GM18526 (cell line): ENCODE measurements around the gene CCNG2.

Experiments used
- POLR2A ChIP-seq: IDR thresholded peaks from 3 replicates; pipeline ENCODE4 v1.6.1; 2011; ENCODE audit not compliant: insufficient read length; ENCODE audit errors: extremely low read depth

Gene CCNG2

GRCh38 chr4:77187322-77187721, 30.3 kb downstream of the CCNG2 start:
- TF ChIP-seq POLR2A = no peak

DNA sequence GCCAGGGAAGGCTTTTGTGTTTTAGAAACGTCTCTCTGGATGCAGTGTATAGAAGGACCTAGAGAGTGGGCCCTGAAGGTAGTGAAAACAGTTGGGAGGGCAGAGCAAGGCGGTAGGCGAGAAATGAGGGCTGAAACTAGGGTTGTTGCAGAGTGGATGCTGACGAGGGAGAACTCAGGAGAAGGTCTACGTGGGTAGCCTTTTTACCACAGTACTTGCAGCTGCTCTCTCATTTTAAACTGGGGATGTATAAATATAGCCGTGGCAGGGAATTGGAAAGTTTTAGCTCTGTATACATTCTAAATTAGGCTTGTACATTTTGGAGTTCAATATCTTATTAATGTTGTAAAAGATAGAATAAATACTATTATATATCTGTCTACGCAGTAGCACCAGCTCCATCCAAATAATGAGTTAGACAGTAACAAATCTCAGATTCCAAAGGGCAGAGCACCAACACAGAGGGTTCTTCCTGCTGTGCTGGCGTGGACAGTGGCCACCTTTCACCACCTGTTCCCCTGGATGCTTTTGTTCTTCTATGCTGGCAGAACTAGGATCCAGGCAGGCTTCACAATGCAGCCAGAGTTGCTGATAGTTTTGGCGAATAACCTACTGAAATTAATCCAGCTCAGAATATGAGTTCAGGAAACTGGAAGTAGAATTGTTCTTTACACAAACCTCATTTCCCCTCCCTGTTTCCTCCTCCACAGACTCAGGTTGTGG, 31.7 kb downstream of the CCNG2 start:
- no peak for TF ChIP-seq POLR2A

DNA sequence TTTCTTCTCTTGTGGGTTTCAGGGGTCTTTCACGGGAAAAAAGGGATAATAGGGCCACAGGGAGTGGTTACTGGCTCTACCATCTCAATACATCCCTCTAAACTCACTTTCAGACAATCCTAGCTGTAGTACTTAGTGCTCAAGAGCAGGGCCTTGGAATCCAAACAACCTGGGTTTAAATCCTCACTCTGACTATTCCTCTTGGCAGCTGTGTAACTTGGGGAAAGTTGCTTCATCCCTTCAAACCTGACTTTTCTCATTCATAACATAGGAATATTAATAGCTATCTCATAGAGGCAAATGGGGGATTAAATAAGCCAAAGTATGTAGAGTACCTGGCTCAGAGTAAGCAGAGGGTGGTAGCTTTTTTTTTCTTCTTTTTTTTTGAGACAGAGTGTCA, 32.4 kb downstream of the CCNG2 start:
- TF ChIP-seq POLR2A = no peak

DNA sequence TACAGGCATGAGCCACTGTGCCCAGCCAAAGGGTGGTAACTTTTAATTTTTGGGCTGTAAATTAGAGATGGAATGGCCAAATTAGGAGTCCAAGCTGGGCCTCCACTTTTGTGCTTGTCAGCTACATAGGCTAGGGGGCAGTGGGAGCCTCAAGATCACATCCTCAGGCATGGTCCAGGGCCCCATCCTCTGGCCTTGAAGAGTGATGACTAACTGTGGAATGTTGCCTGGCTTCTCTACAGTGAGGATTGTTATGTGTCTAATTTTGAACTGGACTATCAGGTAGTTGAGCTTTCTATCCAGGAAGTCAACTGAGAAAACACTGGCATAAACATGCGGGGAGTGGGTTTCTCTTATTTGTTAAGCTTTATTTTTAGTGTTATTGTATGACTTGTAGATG, 33.0 kb downstream of the CCNG2 start:
- no peak for TF ChIP-seq POLR2A

- no peak for TF ChIP-seq POLR2A
Observed at GRCh38 chr4:77193046-77193445, 36.0 kb downstream of the CCNG2 start.

DNA sequence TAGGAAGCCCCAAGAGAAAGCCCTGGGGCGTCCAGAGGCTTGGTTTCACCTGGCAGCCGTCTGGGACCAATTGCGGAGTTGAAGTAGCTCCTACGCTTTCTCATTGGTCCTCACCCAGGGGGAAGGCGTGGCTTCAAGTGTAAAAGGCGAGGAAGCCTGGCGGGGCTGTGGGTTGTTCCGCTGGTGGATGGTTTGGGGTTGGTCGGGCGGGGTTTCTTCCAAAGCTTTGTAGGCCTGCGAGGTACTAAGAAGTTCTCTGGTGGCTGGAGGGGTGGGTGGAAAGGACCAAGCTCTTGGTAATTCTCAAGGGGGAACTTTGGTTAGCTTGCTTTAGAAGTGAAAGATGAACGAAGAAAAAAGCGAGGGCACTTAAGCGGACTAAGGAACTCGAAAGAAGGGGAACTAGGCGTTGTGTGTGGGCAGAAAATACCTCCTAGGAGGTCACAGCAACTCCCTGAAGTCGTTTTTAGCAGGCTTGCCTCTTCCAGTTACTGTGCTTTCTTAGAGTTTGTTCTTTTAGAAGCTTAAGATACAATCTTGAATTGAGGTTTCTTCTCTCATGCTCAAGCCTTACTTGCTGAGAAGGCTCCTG, 36.6 kb downstream of the CCNG2 start:
- TF ChIP-seq POLR2A = peak; percentile 51

DNA sequence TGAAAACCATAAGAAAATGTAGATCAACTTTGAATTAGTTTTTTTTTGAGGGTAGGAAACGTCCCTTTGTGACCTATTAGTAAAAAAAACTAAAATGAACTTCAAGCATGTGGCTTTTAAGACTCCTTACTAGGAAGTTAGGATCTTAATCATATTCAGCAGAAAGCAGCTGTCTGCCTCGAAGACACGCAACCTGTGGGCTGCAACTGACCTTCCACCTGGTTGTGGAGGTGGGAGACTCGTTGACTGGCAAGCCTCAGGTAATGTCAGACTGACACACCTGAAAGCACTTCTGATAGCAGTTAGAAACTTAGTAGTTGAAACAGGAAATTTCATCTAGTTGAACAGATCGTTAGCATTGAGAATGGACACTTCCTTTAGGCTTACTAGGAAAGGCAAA, 37.4 kb downstream of the CCNG2 start:
- no peak for TF ChIP-seq POLR2A

- no peak for TF ChIP-seq POLR2A
Observed at GRCh38 chr4:77194989-77195388, 38.0 kb downstream of the CCNG2 start.

- no peak for TF ChIP-seq POLR2A
Observed at GRCh38 chr4:77196866-77197265, 39.9 kb downstream of the CCNG2 start.

GRCh38 chr4:77197361-77197760, 40.4 kb downstream of the CCNG2 start:
- TF ChIP-seq POLR2A = no peak

DNA sequence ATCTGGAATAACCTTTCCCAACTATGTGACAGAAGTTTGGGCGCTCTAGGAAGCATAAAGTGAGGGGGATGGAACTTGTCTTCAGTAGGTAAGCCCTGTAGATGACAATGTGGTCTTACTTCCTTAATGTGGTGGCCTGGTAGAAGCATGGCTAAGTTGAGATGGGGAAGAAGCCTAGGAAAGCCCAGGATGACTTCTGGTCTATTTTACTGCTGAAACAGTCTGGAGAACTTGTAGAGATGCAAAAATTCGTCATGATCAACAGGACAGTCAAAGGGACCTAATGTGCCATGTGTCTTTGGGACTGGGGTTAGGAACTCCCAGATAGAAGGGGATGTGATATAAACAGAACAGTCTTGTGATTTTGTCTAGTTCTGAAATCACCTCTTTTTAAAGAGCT, 40.8 kb downstream of the CCNG2 start:
- no peak for TF ChIP-seq POLR2A

- no peak for TF ChIP-seq POLR2A
Observed at GRCh38 chr4:77199276-77199675, 42.3 kb downstream of the CCNG2 start.

DNA sequence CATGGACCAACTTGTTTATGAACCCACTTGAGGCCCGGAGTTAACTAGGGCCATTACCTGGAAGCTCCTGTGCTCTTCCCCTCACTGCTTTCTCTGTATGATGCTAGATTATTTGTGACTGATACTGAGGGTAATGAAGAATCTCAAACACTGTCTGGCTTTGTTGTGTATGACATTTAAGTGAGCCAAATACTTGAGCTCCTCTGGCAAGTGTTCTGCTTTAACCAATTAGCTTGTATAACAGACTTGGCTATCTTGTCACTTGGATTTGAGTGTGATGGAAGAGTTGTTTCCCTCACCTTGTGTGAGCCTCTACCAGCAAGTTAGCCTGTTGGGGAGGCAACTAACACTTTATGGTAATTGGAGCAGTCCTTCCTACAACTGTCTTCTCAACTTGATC, 42.7 kb downstream of the CCNG2 start:
- TF ChIP-seq POLR2A = no peak

GRCh38 chr4:77201343-77201742, 44.3 kb downstream of the CCNG2 start:
- TF ChIP-seq POLR2A = no peak

DNA sequence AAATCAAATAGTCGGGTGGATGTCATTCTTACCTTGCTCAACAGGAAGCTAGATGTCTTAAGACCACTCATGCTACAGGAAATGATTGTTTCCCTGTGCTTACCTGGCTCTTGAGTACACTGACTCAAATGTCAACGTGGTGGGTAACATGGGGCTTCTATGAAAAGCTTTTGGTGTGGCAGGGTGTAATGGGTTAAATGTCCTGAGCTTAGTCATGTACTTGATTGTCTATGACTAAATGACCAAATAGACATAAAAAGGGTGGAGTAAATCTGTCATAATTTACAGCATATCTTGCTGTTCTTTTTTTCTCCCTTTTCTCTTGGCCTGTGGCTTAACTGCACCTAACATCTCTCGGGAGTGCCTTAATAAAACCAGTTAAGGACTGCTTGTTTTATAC, 44.9 kb downstream of the CCNG2 start:
- no peak for TF ChIP-seq POLR2A

DNA sequence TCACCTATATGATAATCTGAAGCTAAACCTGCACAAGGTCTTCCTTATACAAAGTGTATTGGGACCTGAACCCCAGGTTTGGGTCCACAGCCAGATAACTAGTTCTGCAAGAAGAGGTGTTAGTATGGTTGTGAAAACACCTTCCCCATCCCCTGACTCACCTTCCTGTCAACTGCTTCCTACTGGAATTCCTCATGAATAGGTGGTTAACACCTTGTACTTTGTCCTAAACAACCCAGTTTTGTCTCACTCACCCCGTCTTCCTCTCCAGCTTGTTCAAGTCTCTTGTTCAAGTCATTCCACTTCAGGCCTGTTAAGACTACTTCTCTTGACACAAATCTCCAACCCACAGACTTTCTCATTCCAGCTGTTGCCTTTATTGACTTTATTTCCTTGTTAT, 45.5 kb downstream of the CCNG2 start:
- no peak for TF ChIP-seq POLR2A
